Measurements from ENCODE around the gene GNPNAT1. TPM values are rescaled to one million over a fixed set of nuclear protein-coding genes. Genes with fewer than 3 reads are reported as not detected.

GNPNAT1 gene
- total RNA-seq, 1 donor from 2014 or later, result 12.0 TPM

DNA sequence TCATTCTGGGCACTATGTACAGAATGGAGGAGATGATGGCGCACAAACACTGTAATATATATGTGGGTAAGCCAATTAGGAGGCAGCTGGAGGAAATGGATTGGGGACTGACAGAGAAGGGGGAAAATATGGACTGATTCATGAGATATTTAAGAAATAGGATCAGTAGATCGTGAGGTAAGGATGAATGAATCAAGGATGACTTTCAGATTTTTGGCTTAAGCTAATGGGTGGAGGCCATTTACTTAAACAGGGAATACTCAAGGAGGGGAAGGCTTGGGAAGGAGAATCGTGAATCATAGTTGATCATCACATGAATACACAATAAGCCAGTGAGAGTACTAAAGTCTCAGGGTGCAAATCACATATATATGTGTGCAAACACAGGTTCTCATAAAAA is 11.2 kb upstream of the GNPNAT1 start:
- no peak overlapping the region for H3K27ac Mint-ChIP-seq (ENCODE audit: unreplicated experiment)
- H3K4me3 Mint-ChIP-seq (ENCODE audit: unreplicated experiment), result no peak overlapping the region
- DNase-seq (ENCODE audit: low spot score), result no peak
- H3K36me3 Mint-ChIP-seq (ENCODE audit: low read depth, unreplicated experiment), result no peaks in the 10 kb centered on the region
- TF ChIP-seq, protein P1, sequence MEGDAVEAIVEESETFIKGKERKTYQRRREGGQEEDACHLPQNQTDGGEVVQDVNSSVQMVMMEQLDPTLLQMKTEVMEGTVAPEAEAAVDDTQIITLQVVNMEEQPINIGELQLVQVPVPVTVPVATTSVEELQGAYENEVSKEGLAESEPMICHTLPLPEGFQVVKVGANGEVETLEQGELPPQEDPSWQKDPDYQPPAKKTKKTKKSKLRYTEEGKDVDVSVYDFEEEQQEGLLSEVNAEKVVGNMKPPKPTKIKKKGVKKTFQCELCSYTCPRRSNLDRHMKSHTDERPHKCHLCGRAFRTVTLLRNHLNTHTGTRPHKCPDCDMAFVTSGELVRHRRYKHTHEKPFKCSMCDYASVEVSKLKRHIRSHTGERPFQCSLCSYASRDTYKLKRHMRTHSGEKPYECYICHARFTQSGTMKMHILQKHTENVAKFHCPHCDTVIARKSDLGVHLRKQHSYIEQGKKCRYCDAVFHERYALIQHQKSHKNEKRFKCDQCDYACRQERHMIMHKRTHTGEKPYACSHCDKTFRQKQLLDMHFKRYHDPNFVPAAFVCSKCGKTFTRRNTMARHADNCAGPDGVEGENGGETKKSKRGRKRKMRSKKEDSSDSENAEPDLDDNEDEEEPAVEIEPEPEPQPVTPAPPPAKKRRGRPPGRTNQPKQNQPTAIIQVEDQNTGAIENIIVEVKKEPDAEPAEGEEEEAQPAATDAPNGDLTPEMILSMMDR (IDR thresholded peaks at IDR 0.05; ENCODE audit: unreplicated experiment), result no peak
- H3K9me3 Mint-ChIP-seq (ENCODE audit: unreplicated experiment), result no peaks in the 10 kb centered on the region
- H3K27me3 Mint-ChIP-seq (ENCODE audit: unreplicated experiment), result no peaks in the 10 kb centered on the region
- no peaks in the 10 kb centered on the region for H3K4me1 Mint-ChIP-seq (ENCODE audit: unreplicated experiment)

DNA sequence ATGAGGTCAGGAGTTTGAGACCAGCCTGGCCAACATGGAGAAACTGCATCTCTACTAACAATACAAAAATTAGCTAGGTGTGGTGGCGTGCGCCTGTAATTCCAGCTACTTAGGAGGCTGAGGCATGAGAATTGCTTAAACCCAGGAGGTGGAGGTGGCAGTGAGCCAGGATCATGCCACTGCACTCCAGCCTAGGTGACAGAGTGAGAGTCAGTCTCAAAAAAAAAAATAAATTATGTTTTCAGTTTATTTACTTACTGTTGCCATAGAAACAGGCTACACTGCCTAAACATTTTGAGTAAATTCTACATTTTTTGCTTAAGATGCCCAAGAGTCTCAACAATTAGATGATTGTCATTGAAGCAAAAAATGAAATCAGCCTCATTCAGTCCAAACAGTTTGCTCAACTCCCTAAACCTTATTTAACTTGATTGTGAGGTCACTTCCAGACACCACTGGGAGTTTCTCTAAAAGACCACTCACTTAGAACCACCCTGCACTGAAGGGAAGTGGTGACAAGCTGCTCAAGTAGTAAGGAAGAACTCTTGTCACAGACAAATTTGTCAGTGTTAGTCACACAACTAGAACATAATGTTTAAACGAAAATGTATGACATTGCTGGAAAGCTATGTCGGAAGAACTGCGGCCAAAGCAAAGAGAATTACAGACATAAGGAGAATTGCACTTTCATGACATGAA is 9.8 kb upstream of the GNPNAT1 start:
- no peaks in the 10 kb centered on the region for H3K27me3 Mint-ChIP-seq (ENCODE audit: unreplicated experiment)
- TF ChIP-seq, protein P1 (IDR thresholded peaks at IDR 0.05; ENCODE audit: unreplicated experiment), result no peak
- H3K9me3 Mint-ChIP-seq (ENCODE audit: unreplicated experiment), result no peaks in the 10 kb centered on the region
- peak overlapping the region; percentile 68 for H3K27ac Mint-ChIP-seq (ENCODE audit: unreplicated experiment)
- no peak overlapping the region for H3K4me3 Mint-ChIP-seq (ENCODE audit: unreplicated experiment)
- no peak for DNase-seq (ENCODE audit: low spot score)
- no peaks in the 10 kb centered on the region for H3K4me1 Mint-ChIP-seq (ENCODE audit: unreplicated experiment)
- no peaks in the 10 kb centered on the region for H3K36me3 Mint-ChIP-seq (ENCODE audit: low read depth, unreplicated experiment)

DNA sequence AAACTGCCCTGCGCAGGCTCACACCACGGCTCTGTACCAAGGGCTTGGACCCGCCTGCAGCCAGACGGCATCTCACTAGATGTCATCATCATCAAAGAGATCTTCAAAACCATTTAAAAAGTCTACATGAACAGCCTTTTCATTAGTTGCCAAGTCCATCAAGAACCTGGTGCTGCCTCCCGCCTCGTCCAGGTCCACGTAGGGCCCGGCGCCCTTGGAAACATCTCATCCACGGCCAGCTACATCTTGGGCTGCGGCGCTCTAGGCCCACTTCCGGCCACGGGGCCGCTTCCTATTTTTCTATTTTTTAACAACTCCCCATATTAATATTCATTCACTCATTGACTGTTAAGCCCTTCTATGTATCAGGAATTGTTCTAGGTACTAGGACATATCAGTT is 7.4 kb upstream of the GNPNAT1 start:
- H3K4me3 Mint-ChIP-seq (ENCODE audit: unreplicated experiment), result no peak overlapping the region
- TF ChIP-seq, protein P1 (IDR thresholded peaks at IDR 0.05; ENCODE audit: unreplicated experiment), result no peak
- no peak for DNase-seq (ENCODE audit: low spot score)
- no peaks in the 10 kb centered on the region for H3K9me3 Mint-ChIP-seq (ENCODE audit: unreplicated experiment)
- peaks cover 3% of the 10 kb centered on the region for H3K27me3 Mint-ChIP-seq (ENCODE audit: unreplicated experiment)
- H3K36me3 Mint-ChIP-seq (ENCODE audit: low read depth, unreplicated experiment), result peaks cover 3% of the 10 kb centered on the region
- H3K27ac Mint-ChIP-seq (ENCODE audit: unreplicated experiment), result no peak overlapping the region
- no peaks in the 10 kb centered on the region for H3K4me1 Mint-ChIP-seq (ENCODE audit: unreplicated experiment)

DNA sequence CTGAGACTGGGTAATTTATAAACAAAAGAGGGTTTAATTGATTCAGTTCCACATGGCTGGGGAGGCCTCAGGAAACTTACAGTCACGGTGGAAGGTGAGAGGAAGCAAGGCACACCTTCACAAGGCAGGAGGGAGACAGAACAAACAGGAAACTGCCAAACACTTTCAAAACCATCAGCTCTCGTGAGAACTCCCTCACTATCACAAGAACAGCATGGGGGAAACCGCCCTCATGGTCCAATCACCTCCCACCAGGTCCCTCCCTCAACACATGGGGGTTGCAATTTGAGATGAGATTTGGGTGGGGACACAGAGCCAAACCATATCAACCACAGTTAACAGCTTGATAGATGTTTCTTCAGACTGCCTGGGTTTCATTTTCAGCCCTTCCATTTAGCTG is 6.2 kb upstream of the GNPNAT1 start:
- H3K9me3 Mint-ChIP-seq (ENCODE audit: unreplicated experiment), result no peaks in the 10 kb centered on the region
- peaks cover 3% of the 10 kb centered on the region for H3K27me3 Mint-ChIP-seq (ENCODE audit: unreplicated experiment)
- no peak overlapping the region for H3K27ac Mint-ChIP-seq (ENCODE audit: unreplicated experiment)
- peaks cover 3% of the 10 kb centered on the region for H3K36me3 Mint-ChIP-seq (ENCODE audit: low read depth, unreplicated experiment)
- no peak overlapping the region for H3K4me3 Mint-ChIP-seq (ENCODE audit: unreplicated experiment)
- H3K4me1 Mint-ChIP-seq (ENCODE audit: unreplicated experiment), result no peaks in the 10 kb centered on the region
- TF ChIP-seq, protein P1 (IDR thresholded peaks at IDR 0.05; ENCODE audit: unreplicated experiment), result no peak
- DNase-seq (ENCODE audit: low spot score), result no peak

DNA sequence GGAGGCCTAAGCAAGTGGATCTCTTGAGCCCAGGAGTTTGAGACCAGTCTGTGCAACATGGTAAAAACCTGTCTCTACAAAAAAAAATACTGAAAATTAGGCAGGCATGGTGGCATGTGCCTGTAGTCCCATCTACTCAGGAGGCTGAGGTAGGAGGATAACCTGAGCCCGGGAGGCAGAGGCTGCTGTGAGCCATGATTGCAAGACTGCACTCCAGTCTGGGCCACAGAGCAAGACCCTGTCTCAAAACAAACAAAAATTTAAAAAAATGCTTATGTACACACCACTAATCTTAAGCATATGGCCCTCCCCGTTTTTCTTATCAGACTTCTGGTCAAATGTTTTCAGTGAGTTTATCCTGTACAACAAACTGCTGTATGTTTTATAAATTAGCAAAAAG is 1.7 kb upstream of the GNPNAT1 start:
- Mint-ChIP-seq H3K27me3 (ENCODE audit: unreplicated experiment) (peaks cover 10% of the 10 kb centered on the region), H3K27ac (ENCODE audit: unreplicated experiment) (no peak overlapping the region), H3K36me3 (ENCODE audit: low read depth, unreplicated experiment) (peaks cover 3% of the 10 kb centered on the region), H3K4me1 (ENCODE audit: unreplicated experiment) (peaks cover 18% of the 10 kb centered on the region), H3K4me3 (ENCODE audit: unreplicated experiment) (no peak overlapping the region), H3K9me3 (ENCODE audit: unreplicated experiment) (no peaks in the 10 kb centered on the region)
- TF ChIP-seq, protein P1 (IDR thresholded peaks at IDR 0.05; ENCODE audit: unreplicated experiment), result no peak
- DNase-seq (ENCODE audit: low spot score), result no peak

Measured in endothelial cell (in vitro differentiated cells).